KOPT-K1 (cell line): ENCODE results near the gene SETBP1.

Experiments used
- H3K27ac ChIP-seq: fragments of 200-600 bp; sonication (generic); 2 replicates; pipeline ENCODE4 v1.5.1; 2016; ENCODE audit warnings: antibody characterized with exemption, mild to moderate bottlenecking, low read depth, low read length; ENCODE audit not compliant: poor library complexity, severe bottlenecking
- H3K36me3 ChIP-seq: fragments of 200-600 bp; sonication (generic); 2 replicates; pipeline ENCODE4 v1.5.1; 2017; ENCODE audit warnings: antibody characterized with exemption, mild to moderate bottlenecking, low read length, moderate library complexity; ENCODE audit not compliant: insufficient read depth
- H3K9me3 ChIP-seq: fragments of 200-600 bp; sonication (generic); 2 replicates; pipeline ENCODE4 v1.5.1; 2017; ENCODE audit warnings: antibody characterized with exemption, low read length, mild to moderate bottlenecking; ENCODE audit not compliant: insufficient read depth, poor library complexity, severe bottlenecking

The SETBP1 gene

GRCh38 chr18:44770641-44771040 lies 90.0 kb downstream of the SETBP1 start:
- Histone ChIP-seq H3K27ac (no peak overlapping the region), H3K9me3 (no peaks in the 10 kb centered on the region), H3K36me3 (no peaks in the 10 kb centered on the region)

- Histone ChIP-seq H3K9me3 (no peaks in the 10 kb centered on the region), H3K27ac (no peak overlapping the region), H3K36me3 (no peaks in the 10 kb centered on the region)
Observed at GRCh38 chr18:44771572-44771955, 90.9 kb downstream of the SETBP1 start.

DNA sequence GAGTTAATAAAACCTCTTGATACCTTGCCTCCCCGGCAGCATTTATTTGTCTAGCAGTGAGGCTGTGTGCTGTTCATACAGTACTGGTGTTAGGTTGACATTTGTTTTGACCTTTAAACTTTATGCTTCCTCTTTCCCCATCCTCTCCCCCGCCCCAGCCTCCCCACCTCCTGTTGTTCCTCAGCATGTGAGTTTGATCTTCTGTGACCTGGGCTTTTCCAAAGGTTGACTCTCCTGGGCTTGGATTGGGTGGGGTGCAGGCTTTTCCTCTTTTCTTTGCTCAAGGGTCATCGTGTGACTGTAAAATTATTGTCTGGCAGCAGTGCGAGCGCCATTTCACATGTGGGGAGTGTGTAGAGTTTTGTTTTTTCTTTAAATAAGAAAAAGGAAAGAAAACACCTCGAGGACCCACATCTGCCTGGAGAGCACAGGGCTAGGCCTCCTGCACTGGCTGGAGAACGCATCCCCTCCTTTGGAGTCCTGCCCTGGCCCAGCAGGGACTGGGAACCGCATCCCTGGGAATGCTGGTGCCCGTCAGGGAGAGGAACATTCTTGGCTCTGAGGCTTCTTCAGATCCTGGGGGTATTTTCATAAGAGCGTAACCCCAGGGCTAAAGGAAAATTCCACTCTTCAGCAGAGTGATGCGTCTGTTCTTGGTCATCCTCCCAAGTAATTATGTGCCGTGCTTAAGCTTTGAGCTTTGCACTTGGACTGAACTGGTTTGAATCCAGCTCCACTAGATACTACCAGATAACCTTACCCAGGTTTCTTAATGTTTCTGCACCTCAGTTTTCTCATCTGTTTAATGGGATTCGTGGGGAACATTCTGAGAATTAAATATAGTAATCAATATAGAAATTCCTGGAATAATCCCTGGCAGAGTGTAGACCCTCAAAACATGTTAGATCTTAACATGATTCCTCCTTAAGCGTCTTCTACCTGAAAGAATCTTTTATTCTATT lies 91.5 kb downstream of the SETBP1 start:
- no peaks in the 10 kb centered on the region for H3K36me3 ChIP-seq
- H3K27ac ChIP-seq, result no peak overlapping the region
- H3K9me3 ChIP-seq, result no peaks in the 10 kb centered on the region

DNA sequence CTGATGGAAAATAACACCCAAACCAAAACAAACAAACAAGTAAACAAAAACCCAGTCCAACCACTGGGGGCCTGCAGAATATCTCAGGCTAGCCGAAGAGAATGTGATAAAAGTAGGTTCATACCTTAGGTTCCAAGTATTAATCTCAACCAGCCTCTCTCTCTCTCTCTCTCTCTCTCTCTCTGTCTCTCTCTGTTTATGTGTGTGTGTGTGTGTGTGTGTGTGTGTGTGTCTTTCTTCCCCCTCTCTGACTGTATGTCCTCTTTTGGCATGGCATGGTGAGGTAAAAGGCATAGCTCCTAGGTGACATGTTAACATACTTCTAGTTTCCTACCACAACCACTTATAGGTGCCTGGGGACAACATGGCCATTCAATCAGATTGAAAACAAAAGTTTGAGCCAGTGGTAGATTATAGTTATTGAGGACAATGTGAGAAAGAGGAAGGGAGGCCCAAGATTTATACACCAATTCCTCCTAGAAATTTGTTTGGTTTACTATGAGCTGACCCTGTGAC lies 93.0 kb downstream of the SETBP1 start:
- Histone ChIP-seq H3K9me3 (no peaks in the 10 kb centered on the region), H3K36me3 (no peaks in the 10 kb centered on the region), H3K27ac (no peak overlapping the region)

DNA sequence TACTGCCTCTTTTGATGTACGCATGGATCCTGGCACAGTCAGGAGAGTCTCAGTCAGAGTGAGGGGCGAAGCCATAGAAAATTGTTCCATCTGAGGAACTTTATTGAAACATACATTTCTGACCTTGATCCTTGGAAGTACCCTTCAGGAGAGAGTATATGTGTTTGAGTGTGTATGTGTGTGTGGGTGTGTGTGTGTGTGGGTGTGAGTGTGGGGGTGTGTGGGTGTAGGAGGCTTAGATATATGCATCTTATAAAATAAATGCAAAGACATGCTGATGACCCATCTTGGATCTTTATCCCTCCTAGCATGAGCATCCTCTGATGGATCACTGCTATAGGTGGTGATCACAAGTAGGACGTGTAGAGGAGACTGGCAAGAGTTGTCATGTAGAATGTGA lies 93.5 kb downstream of the SETBP1 start:
- H3K27ac ChIP-seq, result no peak overlapping the region
- H3K9me3 ChIP-seq, result no peaks in the 10 kb centered on the region
- H3K36me3 ChIP-seq, result no peaks in the 10 kb centered on the region

GRCh38 chr18:44777457-44778192 lies 96.9 kb downstream of the SETBP1 start:
- no peak overlapping the region for H3K27ac ChIP-seq
- H3K9me3 ChIP-seq, result no peaks in the 10 kb centered on the region

GRCh38 chr18:44778788-44779187 lies 98.1 kb downstream of the SETBP1 start:
- Histone ChIP-seq H3K9me3 (no peaks in the 10 kb centered on the region), H3K36me3 (no peaks in the 10 kb centered on the region), H3K27ac (no peak overlapping the region)

More at GRCh38 chr18:44777457-44778192, 96.9 kb downstream of the SETBP1 start:
- no peaks in the 10 kb centered on the region for H3K36me3 ChIP-seq

- no peak overlapping the region for H3K27ac ChIP-seq
- H3K9me3 ChIP-seq, result no peaks in the 10 kb centered on the region
- H3K36me3 ChIP-seq, result no peaks in the 10 kb centered on the region
Observed at GRCh38 chr18:44779753-44780292, 99.1 kb downstream of the SETBP1 start.

GRCh38 chr18:44781886-44782285 lies 101.2 kb downstream of the SETBP1 start:
- Histone ChIP-seq H3K36me3 (no peaks in the 10 kb centered on the region), H3K9me3 (no peaks in the 10 kb centered on the region), H3K27ac (no peak overlapping the region)

GRCh38 chr18:44782617-44783016 lies 101.9 kb downstream of the SETBP1 start:
- Histone ChIP-seq H3K9me3 (no peaks in the 10 kb centered on the region), H3K36me3 (no peaks in the 10 kb centered on the region), H3K27ac (no peak overlapping the region)

GRCh38 chr18:44783371-44783770 lies 102.7 kb downstream of the SETBP1 start:
- Histone ChIP-seq H3K36me3 (no peaks in the 10 kb centered on the region), H3K27ac (no peak overlapping the region), H3K9me3 (no peaks in the 10 kb centered on the region)

DNA sequence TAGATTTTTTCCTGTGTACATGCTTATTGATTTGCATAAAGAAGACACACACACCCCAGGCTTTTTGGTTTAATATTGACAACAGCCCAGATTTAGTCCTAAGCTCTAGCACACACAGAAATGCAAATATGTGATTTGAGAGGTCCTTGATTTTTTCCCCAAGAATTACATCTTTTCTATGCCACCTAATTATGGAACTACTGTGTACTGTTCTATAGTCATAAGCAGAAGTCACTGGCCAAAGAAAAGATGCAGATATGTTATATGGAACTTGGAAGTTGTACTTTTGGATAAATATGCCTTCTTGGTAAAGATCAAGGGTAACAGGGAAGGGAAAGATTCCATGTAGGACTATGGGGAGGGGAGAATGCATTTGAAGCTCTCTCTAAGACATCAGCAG lies 105.6 kb downstream of the SETBP1 start:
- no peaks in the 10 kb centered on the region for H3K9me3 ChIP-seq
- H3K36me3 ChIP-seq, result no peaks in the 10 kb centered on the region
- H3K27ac ChIP-seq, result no peak overlapping the region

- no peaks in the 10 kb centered on the region for H3K9me3 ChIP-seq
- H3K36me3 ChIP-seq, result no peaks in the 10 kb centered on the region
- H3K27ac ChIP-seq, result no peak overlapping the region
Observed at GRCh38 chr18:44786688-44787087, 106.0 kb downstream of the SETBP1 start.

DNA sequence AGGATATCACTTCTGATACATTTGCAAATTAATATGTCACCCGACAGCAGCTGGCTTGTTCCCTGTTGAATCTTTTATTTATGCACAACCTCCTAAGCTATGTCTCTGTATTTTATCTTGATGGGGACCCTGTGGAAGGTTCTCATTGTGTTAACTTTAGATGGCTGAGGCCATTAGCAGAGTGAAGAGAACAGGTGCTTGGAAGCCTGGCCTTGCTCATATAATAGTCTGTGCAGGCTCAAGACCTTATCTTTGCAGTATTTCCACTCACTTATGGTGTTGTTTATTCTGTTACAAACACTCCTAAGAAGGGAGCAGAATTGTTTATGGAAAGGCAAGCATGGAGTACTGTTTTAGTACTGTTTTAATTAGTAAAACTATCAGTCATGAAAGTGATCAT lies 107.6 kb downstream of the SETBP1 start:
- no peaks in the 10 kb centered on the region for H3K36me3 ChIP-seq
- no peaks in the 10 kb centered on the region for H3K9me3 ChIP-seq
- H3K27ac ChIP-seq, result no peak overlapping the region

DNA sequence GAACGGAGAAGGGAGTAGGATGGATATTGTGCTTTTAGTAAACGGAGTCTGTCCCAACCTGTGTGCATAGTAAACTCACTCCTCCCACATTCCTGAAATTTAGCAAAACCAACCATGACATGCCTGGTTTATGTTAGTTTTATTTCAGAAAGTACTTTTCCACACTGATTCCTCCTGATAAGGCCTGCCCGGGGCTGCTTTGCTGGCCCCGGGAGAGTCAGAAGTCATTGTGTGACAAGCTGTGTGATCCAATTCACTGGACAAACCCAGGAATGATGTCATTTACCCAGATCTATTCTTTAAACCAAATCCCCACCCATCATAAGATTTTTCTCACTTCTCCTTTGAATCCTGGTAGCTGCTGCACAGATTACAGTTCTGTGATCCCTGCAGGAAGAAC lies 109.0 kb downstream of the SETBP1 start:
- Histone ChIP-seq H3K27ac (no peak overlapping the region), H3K9me3 (no peaks in the 10 kb centered on the region), H3K36me3 (no peaks in the 10 kb centered on the region)
